Measurements from ENCODE around the gene MTHFD2.
"Not testable (repeated sequence)": the region's sequence is repeated elsewhere in the genome, so short reads cannot be mapped to it uniquely, and the experiment has no call there.

MTHFD2 gene

DNA sequence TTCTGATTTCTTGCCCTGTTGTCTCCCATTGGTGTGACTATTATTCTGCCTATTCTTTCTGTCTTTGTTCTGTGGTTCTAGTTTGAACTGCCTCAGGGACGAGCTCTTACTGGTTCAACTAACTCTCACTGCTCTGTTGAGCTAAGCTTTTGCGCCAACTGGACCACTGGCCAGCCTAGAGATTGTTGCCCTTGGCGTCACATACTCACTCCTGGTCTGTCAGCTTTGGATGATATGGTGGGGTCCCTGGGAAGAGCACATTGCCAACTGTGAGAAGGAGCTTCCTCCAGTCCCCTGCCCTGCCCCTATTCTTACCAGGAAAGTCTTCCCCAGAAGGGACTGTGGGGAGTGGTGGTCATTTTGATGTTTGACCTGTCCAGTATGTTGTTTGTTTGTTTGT lies 6.0 kb downstream of the MTHFD2 start:
- TF ChIP-seq, protein P1, sequence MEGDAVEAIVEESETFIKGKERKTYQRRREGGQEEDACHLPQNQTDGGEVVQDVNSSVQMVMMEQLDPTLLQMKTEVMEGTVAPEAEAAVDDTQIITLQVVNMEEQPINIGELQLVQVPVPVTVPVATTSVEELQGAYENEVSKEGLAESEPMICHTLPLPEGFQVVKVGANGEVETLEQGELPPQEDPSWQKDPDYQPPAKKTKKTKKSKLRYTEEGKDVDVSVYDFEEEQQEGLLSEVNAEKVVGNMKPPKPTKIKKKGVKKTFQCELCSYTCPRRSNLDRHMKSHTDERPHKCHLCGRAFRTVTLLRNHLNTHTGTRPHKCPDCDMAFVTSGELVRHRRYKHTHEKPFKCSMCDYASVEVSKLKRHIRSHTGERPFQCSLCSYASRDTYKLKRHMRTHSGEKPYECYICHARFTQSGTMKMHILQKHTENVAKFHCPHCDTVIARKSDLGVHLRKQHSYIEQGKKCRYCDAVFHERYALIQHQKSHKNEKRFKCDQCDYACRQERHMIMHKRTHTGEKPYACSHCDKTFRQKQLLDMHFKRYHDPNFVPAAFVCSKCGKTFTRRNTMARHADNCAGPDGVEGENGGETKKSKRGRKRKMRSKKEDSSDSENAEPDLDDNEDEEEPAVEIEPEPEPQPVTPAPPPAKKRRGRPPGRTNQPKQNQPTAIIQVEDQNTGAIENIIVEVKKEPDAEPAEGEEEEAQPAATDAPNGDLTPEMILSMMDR (IDR thresholded peaks at IDR 0.05; ENCODE audit: control insufficient read depth, insufficient read depth, low read depth, low read length, missing control alignments): no peak
- no peak overlapping the region for H3K4me3 ChIP-seq (ENCODE audit: control insufficient read depth, low read depth, low read length)
- DNase-seq (ENCODE audit: low read depth): no peak

DNA sequence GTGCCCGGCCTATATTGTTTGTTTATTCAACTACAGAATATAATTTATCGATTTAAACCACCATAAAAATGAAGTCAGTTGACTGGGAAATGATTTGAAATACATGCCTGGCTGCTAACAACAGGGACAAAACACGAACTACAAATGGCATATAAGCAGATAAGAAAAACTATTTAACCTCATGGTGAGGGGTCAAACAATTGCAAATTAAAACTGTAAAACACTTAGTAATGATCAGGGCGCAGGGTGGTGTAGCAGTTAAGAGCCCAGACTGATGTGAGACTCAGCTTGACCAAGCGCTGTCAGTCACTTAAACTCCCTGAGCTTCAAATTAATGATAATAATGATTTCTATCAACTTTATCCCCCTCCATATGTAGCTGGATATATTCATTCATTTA lies 6.7 kb downstream of the MTHFD2 start:
- no peak for DNase-seq (ENCODE audit: low read depth)
- TF ChIP-seq, protein P1 (IDR thresholded peaks at IDR 0.05; ENCODE audit: control insufficient read depth, insufficient read depth, low read depth, low read length, missing control alignments): no peak
- H3K4me3 ChIP-seq (ENCODE audit: control insufficient read depth, low read depth, low read length): no peak overlapping the region

GRCh38 chr2:74205596-74205995 lies 7.2 kb downstream of the MTHFD2 start:
- H3K4me3 ChIP-seq (ENCODE audit: control insufficient read depth, low read depth, low read length): no peak overlapping the region
- TF ChIP-seq, protein P1 (IDR thresholded peaks at IDR 0.05; ENCODE audit: control insufficient read depth, insufficient read depth, low read depth, low read length, missing control alignments): no peak
- no peak for DNase-seq (ENCODE audit: low read depth)

GRCh38 chr2:74206180-74206688 lies 7.8 kb downstream of the MTHFD2 start:
- DNase-seq (ENCODE audit: low read depth): no peak
- no peak overlapping the region for H3K4me3 ChIP-seq (ENCODE audit: control insufficient read depth, low read depth, low read length)
- TF ChIP-seq, protein P1 (IDR thresholded peaks at IDR 0.05; ENCODE audit: control insufficient read depth, insufficient read depth, low read depth, low read length, missing control alignments): no peak

DNA sequence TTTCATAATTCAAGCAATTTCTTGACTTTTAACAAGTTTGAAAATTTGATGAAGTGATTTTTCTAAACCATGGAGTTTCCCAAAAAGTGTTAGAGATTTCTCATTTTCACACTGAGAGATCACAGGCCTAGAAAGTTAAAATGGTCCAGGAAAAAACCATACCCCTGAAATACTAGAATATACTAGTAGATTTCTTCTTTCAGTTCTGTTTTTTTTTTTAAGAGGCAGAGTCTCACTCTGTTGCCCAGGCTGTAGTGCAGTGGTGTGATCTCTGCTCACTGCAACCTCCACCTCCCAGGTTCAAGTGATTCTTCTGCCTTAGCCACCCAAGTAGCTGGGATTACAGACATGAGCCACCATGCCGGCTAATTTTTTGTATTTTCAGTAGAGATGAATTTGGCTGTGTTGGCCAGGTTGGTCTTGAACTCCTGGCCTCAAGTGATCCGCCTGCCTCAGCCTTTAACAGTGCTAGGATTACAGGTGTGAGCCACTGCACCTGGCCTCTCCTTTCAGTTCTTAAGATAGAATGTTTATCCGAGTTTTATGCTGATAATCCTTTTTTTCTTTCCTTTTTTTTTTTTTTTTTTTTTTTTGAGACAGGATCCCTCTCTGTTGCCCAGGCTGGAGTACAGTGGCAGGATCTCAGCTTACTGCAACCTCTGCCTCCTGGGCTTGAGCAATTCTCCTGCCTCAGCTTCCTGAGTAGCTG lies 14.4 kb downstream of the MTHFD2 start:
- TF ChIP-seq, protein P1 (IDR thresholded peaks at IDR 0.05; ENCODE audit: control insufficient read depth, insufficient read depth, low read depth, low read length, missing control alignments): no peak
- no peak for DNase-seq (ENCODE audit: low read depth)
- no peak overlapping the region for H3K4me3 ChIP-seq (ENCODE audit: control insufficient read depth, low read depth, low read length)

GRCh38 chr2:74215771-74216170 lies 17.4 kb downstream of the MTHFD2 start:
- not testable (repeated sequence) for DNase-seq (ENCODE audit: low read depth); H3K4me3 ChIP-seq (ENCODE audit: control insufficient read depth, low read depth, low read length)

GRCh38 chr2:74216642-74217041 lies 18.2 kb downstream of the MTHFD2 start:
- no peak for DNase-seq (ENCODE audit: low read depth)

More at GRCh38 chr2:74216642-74217041, 18.2 kb downstream of the MTHFD2 start:
- TF ChIP-seq, protein P1 (IDR thresholded peaks at IDR 0.05; ENCODE audit: control insufficient read depth, insufficient read depth, low read depth, low read length, missing control alignments): no peak
- no peak overlapping the region for H3K4me3 ChIP-seq (ENCODE audit: control insufficient read depth, low read depth, low read length)
